Measurements from ENCODE around the gene EP400.

- no peak for TF ChIP-seq CTCF (IDR thresholded peaks at IDR 0.05; ENCODE audit: low read length)
- no peak for TF ChIP-seq EZH2 (IDR thresholded peaks at IDR 0.05; ENCODE audit: borderline replicate concordance, low read length)
Observed at GRCh38 chr12:132125736-132126135, 176.0 kb downstream of the EP400 start.
